ENCODE data around the gene AIDA.

AIDA gene

GRCh38 chr1:222644636-222644980 is 67.7 kb downstream of the AIDA start:
- no peak for DNase-seq (ENCODE audit: low read depth)

DNA sequence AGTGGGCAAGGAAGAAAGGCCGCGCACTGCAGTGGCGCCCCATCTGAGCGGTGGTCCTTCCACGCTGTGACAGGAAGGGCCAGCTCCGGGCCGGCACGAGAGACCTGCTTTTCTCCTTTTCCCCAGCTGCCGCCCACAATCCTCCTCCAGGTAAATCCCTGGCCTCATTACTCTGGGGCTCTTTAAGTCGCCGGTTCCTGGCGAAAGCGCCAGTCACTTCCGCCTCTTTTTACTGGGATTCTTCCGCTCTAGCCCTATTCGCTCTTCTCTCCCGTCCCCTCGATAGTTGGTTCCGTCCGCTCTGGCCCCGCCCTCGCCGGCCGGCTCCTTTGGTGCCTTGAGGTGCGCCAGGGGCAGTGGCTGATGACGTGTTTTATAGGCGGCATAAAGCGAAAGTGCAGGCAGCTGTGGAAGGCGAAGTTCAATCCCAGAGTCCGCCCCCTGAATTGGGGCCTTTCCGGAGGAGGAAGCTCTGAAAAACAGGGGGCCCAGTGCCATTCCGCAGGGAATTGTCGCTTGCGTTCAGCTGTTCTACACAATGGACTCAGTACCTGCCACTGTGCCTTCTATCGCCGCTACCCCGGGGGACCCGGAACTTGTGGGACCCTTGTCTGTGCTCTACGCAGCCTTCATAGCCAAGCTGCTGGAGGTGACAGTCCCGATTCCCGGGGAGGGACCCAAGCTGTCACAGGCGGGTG is 68.2 kb downstream of the AIDA start:
- peak; percentile 93 for DNase-seq (ENCODE audit: low read depth)

DNA sequence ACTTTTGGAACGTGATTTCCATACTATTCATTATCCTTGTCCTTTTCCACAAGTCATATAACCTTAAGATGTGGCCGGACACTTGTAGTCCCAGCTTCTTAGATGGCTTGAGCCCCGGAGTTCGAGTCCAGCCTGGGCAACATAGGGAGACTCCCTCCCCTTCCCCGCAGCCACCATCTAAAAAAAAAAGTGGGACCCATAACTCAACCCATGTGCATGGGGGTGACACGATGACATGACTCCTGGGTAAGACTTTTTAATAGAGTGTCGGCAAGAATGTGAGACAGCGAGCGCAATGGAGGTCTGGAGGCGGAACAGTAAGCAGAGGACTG is 68.7 kb downstream of the AIDA start:
- no peak for DNase-seq (ENCODE audit: low read depth)

DNA sequence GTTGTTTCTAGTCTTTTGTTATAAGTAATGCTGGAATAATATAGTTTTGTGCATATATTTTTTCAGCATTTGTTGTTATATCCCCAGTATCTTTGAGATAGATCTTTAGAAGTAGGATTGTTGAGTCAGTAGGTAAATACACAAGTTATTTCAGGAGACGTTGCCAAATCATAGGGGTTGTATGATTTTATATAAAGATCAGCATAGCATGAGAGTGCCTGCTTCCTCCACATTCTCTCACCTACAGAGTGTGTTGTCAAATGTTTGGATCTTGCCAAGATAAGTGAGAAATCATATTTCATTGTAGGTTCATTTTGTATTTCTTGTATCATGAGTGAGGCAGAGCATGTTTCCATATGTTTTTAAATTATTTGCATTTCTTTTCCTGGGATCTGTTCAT is 69.8 kb downstream of the AIDA start:
- DNase-seq (ENCODE audit: low read depth), result no peak

DNA sequence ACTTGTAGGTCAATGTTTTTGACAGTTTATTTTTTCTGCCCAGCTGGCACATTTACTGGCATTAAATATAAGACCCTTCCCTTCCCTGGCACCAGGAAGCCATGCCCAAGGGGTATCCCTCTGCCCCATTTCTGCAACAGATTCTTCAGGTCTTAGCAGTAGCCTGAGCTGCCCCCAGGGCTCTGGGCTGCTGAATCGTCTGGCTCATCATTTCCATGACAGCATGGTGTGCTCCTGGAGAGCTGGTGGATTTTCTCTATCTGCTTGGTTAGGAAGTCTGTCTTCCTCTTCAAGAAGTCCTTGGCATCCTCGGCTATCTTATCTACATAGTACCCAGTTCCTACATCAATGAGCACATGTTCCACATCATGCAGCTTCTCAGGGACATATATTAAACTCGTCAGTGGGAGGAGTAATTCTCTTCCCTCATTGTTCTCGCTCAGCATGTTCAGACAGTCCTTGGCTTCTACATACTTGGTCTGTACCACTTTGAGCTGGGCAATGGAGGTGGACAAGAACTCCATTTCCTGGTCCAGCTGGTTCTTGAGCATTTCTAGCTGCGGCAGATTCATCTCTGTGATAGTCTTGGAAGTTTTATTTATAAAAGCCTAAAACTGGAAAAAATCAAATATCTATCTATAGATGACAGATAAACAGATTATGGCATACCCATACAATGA is 70.9 kb downstream of the AIDA start:
- DNase-seq (ENCODE audit: low read depth), result no peak

DNA sequence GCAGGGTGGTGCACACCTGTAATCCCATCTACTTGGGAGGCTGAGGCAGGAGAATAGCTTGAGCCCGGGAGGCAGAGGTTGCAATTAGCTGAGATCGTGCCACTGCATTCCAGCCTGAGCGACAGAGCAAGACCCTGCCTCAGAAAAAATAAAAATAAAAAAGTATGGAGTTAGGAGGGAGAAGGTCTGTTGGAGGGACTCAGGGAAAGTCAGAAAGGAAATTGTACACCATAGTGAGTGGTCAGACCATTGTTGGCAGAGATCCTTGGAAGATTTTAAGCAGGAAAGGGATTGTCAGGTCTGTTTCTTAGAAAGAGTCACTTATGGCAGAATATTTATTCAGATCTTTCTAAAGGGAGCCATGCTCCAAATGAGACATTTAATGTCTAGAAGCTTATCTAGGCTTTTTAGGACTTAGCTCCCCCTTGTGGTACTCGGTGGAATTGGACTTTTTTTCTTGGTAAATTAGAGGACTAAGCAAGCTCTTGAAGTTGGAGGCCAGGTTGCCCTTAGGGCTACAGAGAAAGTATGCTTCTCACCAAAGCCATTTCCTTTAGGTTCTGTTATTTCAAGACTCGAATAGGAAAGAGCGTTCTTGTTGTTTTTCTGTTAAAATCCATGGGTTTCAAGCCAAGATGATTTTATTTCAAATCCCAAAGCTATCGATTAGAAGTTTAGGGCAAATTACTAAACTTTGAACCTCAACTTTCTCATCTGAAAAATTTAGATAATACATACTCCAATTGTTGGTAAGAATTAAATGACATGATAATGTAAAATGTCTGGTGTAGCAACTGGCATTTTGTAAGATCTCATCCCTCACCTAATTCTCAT is 77.9 kb downstream of the AIDA start:
- DNase-seq (ENCODE audit: low read depth), result peak; percentile 85

GRCh38 chr1:222632749-222633148 is 79.5 kb downstream of the AIDA start:
- DNase-seq (ENCODE audit: low read depth), result no peak

DNA sequence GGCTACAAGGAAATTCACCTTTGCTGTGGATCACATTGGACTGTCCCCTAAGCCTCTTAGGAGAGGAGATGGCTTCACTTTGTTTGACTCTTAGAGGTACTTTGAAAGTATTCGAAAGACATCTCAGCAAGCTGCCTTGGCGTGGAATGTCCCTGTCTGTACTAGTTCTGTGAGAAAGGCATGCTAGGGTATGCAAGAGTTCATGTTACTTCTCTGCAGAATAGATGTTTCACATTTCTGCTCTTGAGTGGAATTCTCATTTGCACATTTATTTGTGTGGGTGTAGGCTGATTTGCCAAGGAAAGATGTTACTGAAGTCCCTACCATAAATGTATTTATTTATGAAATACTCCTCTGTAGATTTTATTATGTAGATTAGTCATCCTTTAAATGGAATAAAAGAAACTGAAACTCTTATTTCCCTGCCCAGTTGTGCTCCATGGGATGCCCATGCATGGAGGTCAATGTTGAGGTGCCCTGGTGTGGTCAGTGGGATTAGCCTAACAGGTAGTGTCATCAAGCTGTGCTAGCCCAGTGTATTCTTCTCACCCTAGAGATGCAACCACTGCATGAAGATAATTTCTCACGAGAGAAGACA is 80.6 kb downstream of the AIDA start:
- DNase-seq (ENCODE audit: low read depth), result no peak

DNA sequence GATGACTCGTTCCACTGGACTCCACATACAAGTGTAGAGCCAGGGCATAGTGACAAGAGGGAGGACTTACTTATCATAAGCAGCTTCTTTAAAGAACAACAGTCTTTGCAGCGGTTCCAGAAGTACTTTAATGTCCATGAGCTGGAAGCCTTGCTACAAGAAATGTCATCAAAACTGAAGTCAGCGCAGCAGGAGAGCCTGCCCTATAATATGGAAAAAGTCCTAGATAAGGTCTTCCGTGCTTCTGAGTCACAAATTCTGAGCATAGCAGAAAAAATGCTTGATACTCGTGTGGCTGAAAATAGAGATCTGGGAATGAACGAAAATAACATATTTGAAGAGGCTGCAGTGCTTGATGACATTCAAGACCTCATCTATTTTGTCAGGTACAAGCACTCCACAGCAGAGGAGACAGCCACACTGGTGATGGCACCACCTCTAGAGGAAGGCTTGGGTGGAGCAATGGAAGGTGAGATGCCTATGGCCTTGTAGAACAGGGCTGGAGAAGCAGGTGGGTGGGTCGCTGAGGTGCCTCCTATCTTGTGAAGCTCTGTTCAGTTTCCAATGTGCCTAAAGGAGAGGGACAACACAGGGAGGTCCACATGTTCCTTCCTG is 82.3 kb downstream of the AIDA start:
- no peak for DNase-seq (ENCODE audit: low read depth)

DNA sequence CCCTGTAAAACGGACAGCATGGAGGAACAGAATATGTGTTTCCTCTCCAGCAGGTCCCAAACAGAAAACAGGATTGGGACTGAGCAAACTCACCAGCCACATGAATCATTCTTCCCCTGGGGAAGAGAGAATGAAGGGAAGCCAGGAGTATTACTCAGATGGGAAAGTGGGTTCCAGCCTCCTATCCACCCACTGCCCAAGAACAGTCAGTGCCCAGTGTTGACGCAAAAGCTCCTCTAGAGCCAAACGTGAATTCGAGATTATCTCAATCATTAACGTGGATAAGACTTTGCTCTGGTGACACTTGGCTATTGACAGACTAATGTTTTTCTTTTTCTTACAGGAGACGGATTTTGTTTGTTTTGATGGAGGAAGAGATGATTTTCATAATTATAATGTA is 85.1 kb downstream of the AIDA start:
- no peak for DNase-seq (ENCODE audit: low read depth)

DNA sequence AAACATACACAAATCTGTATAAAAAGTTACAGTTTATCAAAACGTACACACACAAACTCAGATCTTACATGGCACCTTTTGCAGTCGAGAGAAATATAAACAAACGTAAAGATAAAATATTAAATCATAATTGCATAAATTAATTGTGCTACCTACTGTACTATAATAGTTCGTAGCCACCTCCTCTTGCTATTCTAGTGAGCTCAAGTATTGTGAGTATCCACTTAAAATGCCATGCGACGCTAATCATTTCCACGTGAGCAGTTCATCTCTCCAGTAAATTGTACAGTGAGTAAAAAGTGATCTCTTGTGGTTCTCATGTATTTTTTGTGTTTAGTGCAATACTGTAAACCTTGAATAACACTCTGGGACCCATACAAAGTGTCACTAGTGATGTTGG is 88.1 kb downstream of the AIDA start:
- no peak for DNase-seq (ENCODE audit: low read depth)

- no peak for DNase-seq (ENCODE audit: low read depth)
These were observed 88.8 kb downstream of the AIDA start for GRCh38 chr1:222623458-222623857.

DNA sequence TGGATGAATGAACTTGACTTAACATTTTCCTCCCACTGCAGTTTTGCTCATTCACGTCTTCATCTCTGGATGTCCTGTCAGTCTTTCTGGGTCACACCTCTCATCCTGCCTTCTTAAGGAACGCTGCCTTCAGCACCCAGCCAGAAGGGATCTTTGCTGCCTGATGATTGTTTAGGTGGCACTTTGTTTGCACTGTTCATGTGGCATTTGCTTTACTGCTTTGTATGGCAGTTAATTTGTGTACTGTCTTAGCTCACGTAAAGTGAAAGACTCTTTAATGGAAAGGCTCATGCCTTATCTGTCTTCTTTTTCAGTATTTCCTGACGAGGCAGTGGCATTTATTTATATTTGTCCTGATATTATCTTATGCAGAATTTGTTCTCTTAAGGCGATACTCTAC is 89.5 kb downstream of the AIDA start:
- no peak for DNase-seq (ENCODE audit: low read depth)

- no peak for DNase-seq (ENCODE audit: low read depth)
These were observed 91.7 kb downstream of the AIDA start for GRCh38 chr1:222620566-222620965.

GRCh38 chr1:222618880-222619596 is 93.3 kb downstream of the AIDA start:
- no peak for DNase-seq (ENCODE audit: low read depth)
